ENCODE measurements around the gene ATP1B2. TPM values are rescaled to one million over a fixed set of nuclear protein-coding genes. Genes with fewer than 3 reads are reported as not detected.
A peak's percentile ranks its signal among the peaks of the same experiment; 100 is the strongest.

The ATP1B2 gene
- total and polyA plus RNA-seq, 9 of the 15 experiments (the other 6 are each of a cell fraction or from before 2014, with no cell fraction given) = 0.23 to 6.0 (median 0.99) TPM

DNA sequence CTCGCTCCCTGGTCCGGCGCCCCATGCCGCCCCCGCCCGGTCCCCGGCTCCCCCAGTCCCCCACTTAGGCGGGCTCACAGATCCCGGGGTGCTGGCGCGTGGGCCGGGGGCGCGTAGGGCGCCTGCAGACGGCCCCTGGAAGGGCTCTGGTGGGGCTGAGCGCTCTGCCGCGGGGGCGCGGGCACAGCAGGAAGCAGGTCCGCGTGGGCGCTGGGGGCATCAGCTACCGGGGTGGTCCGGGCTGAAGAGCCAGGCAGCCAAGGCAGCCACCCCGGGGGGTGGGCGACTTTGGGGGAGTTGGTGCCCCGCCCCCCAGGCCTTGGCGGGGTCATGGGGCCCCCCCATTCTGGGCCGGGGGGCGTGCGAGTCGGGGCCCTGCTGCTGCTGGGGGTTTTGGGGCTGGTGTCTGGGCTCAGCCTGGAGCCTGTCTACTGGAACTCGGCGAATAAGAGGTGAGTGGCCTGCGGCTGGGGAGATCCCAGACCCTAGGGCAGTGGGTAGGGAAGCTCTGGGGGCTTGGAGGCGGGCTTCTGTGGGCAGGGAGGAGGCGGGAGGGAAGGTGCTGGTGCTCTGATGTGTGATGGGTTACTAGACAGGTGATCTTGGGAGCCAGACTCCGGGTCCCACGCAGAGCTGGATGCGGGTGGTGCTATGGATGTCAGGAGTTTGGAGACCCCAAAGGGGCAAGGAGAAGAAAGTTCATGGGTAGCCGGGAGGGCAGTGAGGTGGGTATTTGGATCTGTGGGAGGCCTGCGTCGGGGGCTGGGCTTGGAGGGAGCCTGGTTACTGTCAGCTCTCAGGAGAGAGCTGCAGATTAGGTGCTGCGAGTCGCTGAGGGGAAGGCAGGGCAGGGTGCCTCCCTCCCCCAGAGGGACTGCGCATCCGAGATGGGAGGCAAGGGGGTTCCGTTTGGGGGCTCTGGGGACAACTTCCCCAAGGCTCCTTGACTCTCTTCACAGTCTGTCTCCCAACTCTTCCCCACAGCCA, 54.8 kb downstream of the ATP1B2 start (continued):
- no peak for TF ChIP-seq KLF16 (IDR thresholded peaks at IDR 0.05)

DNA sequence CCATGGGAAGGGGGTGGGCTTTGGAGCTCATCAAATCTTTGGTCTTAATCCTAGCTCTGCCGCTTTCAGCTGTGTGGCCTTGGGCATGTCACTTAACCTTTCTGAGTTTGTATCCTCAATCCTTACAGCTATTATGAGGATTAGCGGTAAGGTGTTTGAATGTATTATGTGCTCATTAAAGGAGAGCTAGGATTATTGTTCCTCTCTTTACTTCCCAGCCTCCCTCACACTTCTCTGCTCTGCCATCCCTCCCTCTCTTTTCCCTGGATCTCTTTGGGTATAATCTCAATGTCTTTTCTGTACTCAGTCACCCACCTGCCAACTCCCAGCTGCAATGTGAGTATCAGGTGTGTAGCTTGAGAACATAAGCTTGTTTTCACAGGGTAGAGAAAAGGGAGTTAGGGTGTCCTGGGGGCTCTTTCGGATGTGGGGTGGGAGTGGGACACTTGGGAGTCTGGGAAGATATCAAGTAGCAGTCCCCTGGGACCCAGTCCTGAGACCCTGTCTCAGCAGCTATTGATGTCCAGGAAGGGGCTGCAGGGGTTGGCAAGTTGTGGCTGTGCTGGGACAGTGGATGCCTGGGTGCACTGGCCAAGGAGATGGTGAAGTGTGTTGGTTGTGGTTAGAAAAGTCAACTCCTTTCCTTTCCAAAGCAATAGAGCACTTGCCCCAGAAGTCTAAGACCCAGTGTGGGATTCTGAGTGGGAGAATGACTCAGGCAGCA, 56.1 kb downstream of the ATP1B2 start:
- no peak for FAIRE-seq
- peak; percentile 16 for TF ChIP-seq RBM25 (IDR thresholded peaks at IDR 0.05; ENCODE audit: low read depth, low read length, severe bottlenecking)
- TF ChIP-seq, protein P1, sequence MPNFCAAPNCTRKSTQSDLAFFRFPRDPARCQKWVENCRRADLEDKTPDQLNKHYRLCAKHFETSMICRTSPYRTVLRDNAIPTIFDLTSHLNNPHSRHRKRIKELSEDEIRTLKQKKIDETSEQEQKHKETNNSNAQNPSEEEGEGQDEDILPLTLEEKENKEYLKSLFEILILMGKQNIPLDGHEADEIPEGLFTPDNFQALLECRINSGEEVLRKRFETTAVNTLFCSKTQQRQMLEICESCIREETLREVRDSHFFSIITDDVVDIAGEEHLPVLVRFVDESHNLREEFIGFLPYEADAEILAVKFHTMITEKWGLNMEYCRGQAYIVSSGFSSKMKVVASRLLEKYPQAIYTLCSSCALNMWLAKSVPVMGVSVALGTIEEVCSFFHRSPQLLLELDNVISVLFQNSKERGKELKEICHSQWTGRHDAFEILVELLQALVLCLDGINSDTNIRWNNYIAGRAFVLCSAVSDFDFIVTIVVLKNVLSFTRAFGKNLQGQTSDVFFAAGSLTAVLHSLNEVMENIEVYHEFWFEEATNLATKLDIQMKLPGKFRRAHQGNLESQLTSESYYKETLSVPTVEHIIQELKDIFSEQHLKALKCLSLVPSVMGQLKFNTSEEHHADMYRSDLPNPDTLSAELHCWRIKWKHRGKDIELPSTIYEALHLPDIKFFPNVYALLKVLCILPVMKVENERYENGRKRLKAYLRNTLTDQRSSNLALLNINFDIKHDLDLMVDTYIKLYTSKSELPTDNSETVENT (CRISPR knock-in tag; IDR thresholded peaks at IDR 0.05) = no peak
- no peak for DNase-seq (ENCODE audit: extremely low read depth in 1 of 4, low spot score in 3 of 4)
- peaks cover 7 to 28% of the 10 kb centered on the region in 2 experiments; a peak in 4 of 5 replicates for H3K27me3 ChIP-seq (ENCODE audit: control insufficient read depth in 2 of 2, insufficient read depth in 2 of 2, low read length in 2 of 2)
- H3K9me3 ChIP-seq (replicated peaks; ENCODE audit: control insufficient read depth, insufficient read depth, low read depth, low read length) = no peaks in the 10 kb centered on the region
- BruUV-seq (replicated peaks) = no TSS peak
- no peak for ATAC-seq
- ChIA-PET POLR2A (interaction anchor here (0.7 to 7.6 kb wide), 2 partner anchors 19 to 46 kb away, joined by 3 to 67 read pairs; partner anchors contain the start of genes TP53 and WRAP53), CTCF (ENCODE audit: low intra/inter-chr PET ratio) (no interaction called here)
- H3K4me2 ChIP-seq (ENCODE audit: insufficient read depth, low read length) = no peak overlapping the region
- 11% methylated on average over 3 of the region's 3 CpGs for WGBS (ENCODE audit: insufficient coverage, low coverage, missing lambda C conversion rate)
- H3K79me2 ChIP-seq (ENCODE audit: control insufficient read depth, insufficient read depth, low read length) = no peaks in the 10 kb centered on the region
- no peak overlapping the region for H3K9ac ChIP-seq (ENCODE audit: insufficient read depth in 1 of 2, low read depth in 2 of 2, low read length in 2 of 2)
- H3K27ac ChIP-seq (ENCODE audit: extremely low read depth, low read depth, low read length) = no peak overlapping the region
- no peaks in the 10 kb centered on the region for H3K36me3 ChIP-seq (ENCODE audit: control insufficient read depth, insufficient read depth, low read length)
- in situ Hi-C loops (cut with MboI) = no loop called here
- no peak overlapping the region for H3K4me3 ChIP-seq
- peaks cover 2 to 23% of the 10 kb centered on the region in 2 experiments; a peak in 3 of 5 replicates for H3K4me1 ChIP-seq (replicated peaks in 1 of 2; ENCODE audit: control insufficient read depth in 2 of 2, insufficient read depth in 2 of 2, low read length in 2 of 2)
- intact Hi-C loops (cut with micrococcal nuclease) = no loop called here
- no peaks in the 10 kb centered on the region for H3K9me1 ChIP-seq (ENCODE audit: control insufficient read depth, insufficient read depth, low read length)
- H2AFZ ChIP-seq (ENCODE audit: low read depth, low read length) = no peak overlapping the region
- no peaks in the 10 kb centered on the region for H4K20me1 ChIP-seq (replicated peaks; ENCODE audit: control insufficient read depth, insufficient read depth, low read length)

Other genes starting within 250 kb of the ATP1B2 start
Only the 7 nearest of the 29 such genes appear.
- 0.23 and 0.24 TPM in 2 replicates for gene SOX15, start 60.8 kb upstream of the ATP1B2 start, total RNA-seq (2014; rRNA removed)
- not detected in 2 replicates for gene SOX15, start 60.8 kb upstream of the ATP1B2 start, total RNA-seq (2014; rRNA removed; fragmentation: Illumina TruSeq; extraction: Trizol)
- gene SOX15, start 60.8 kb upstream of the ATP1B2 start, total RNA-seq (2015; rRNA removed; fragmentation: Illumina TruSeq; extraction: Trizol) = not detected in 2 replicates
- gene SOX15, start 60.8 kb upstream of the ATP1B2 start, total RNA-seq (2021) = 0.16 TPM in 1 of 2 replicates, not detected in the other
- gene SOX15, start 60.8 kb upstream of the ATP1B2 start, polyA plus RNA-seq (2011; rRNA removed) = 0.16 TPM in 1 of 2 replicates, not detected in the other
- gene SOX15, start 60.8 kb upstream of the ATP1B2 start, polyA plus RNA-seq (2014; fragmentation: Illumina TruSeq; extraction: Trizol) = not detected in 2 replicates
- gene SOX15, start 60.8 kb upstream of the ATP1B2 start, polyA plus RNA-seq (2014; fragmentation: Nextera tagmentation; extraction: Ambion mirVana) = under 1 TPM in 1 of 2 experiments, not detected in 1; 0.07 TPM
- gene SOX15, start 60.8 kb upstream of the ATP1B2 start, polyA plus RNA-seq (2014; rRNA removed) = 0.33 TPM in 1 of 2 replicates, not detected in the other
- gene FXR2, start 36.0 kb upstream of the ATP1B2 start, total RNA-seq (2014; rRNA removed) = 26.3 and 38.6 TPM in 2 replicates
- gene FXR2, start 36.0 kb upstream of the ATP1B2 start, total RNA-seq (2014; rRNA removed; fragmentation: Illumina TruSeq; extraction: Trizol) = 20.2 and 21.4 TPM in 2 replicates
- gene FXR2, start 36.0 kb upstream of the ATP1B2 start, total RNA-seq (2015; rRNA removed; fragmentation: Illumina TruSeq; extraction: Trizol) = 22.0 and 22.3 TPM in 2 replicates
- 28.3 and 29.9 TPM in 2 replicates for gene FXR2, start 36.0 kb upstream of the ATP1B2 start, total RNA-seq (2021)
- gene FXR2, start 36.0 kb upstream of the ATP1B2 start, polyA plus RNA-seq (2011; rRNA removed) = 24.5 and 35.0 TPM in 2 replicates
- gene FXR2, start 36.0 kb upstream of the ATP1B2 start, polyA plus RNA-seq (2014; fragmentation: Illumina TruSeq; extraction: Trizol) = 41.0 and 49.3 TPM in 2 replicates
- 1 to 10 TPM; 2.0 to 2.2 TPM for gene FXR2, start 36.0 kb upstream of the ATP1B2 start, polyA plus RNA-seq (2014; fragmentation: Nextera tagmentation; extraction: Ambion mirVana)
- 28.4 and 35.0 TPM in 2 replicates for gene FXR2, start 36.0 kb upstream of the ATP1B2 start, polyA plus RNA-seq (2014; rRNA removed)
- gene SAT2, start 23.1 kb upstream of the ATP1B2 start, total RNA-seq (2014; rRNA removed) = 3.7 and 5.2 TPM in 2 replicates
- 4.6 and 5.3 TPM in 2 replicates for gene SAT2, start 23.1 kb upstream of the ATP1B2 start, total RNA-seq (2014; rRNA removed; fragmentation: Illumina TruSeq; extraction: Trizol)
- 8.0 and 8.8 TPM in 2 replicates for gene SAT2, start 23.1 kb upstream of the ATP1B2 start, total RNA-seq (2015; rRNA removed; fragmentation: Illumina TruSeq; extraction: Trizol)
- 6.7 and 7.5 TPM in 2 replicates for gene SAT2, start 23.1 kb upstream of the ATP1B2 start, total RNA-seq (2021)
- gene SAT2, start 23.1 kb upstream of the ATP1B2 start, polyA plus RNA-seq (2011; rRNA removed) = 3.3 and 3.9 TPM in 2 replicates
- 4.9 and 5.7 TPM in 2 replicates for gene SAT2, start 23.1 kb upstream of the ATP1B2 start, polyA plus RNA-seq (2014; fragmentation: Illumina TruSeq; extraction: Trizol)
- gene SAT2, start 23.1 kb upstream of the ATP1B2 start, polyA plus RNA-seq (2014; fragmentation: Nextera tagmentation; extraction: Ambion mirVana) = 1 to 10 TPM; 2.0 to 3.6 TPM
- gene SAT2, start 23.1 kb upstream of the ATP1B2 start, polyA plus RNA-seq (2014; rRNA removed) = 4.9 and 7.0 TPM in 2 replicates
- not detected in 2 replicates for gene SHBG, start 20.8 kb upstream of the ATP1B2 start, total RNA-seq (2014; rRNA removed)
- gene SHBG, start 20.8 kb upstream of the ATP1B2 start, total RNA-seq (2014; rRNA removed; fragmentation: Illumina TruSeq; extraction: Trizol) = not detected in 2 replicates
- gene SHBG, start 20.8 kb upstream of the ATP1B2 start, total RNA-seq (2015; rRNA removed; fragmentation: Illumina TruSeq; extraction: Trizol) = not detected in 2 replicates
- gene SHBG, start 20.8 kb upstream of the ATP1B2 start, total RNA-seq (2021) = not detected in 2 replicates
- not detected in 2 replicates for gene SHBG, start 20.8 kb upstream of the ATP1B2 start, polyA plus RNA-seq (2011; rRNA removed)
- not detected in 2 replicates for gene SHBG, start 20.8 kb upstream of the ATP1B2 start, polyA plus RNA-seq (2014; fragmentation: Illumina TruSeq; extraction: Trizol)
- not detected for gene SHBG, start 20.8 kb upstream of the ATP1B2 start, polyA plus RNA-seq (2014; fragmentation: Nextera tagmentation; extraction: Ambion mirVana)
- gene SHBG, start 20.8 kb upstream of the ATP1B2 start, polyA plus RNA-seq (2014; rRNA removed) = not detected in 2 replicates
- gene TP53, start 36.6 kb downstream of the ATP1B2 start, total RNA-seq (2014; rRNA removed) = 4.6 and 6.6 TPM in 2 replicates
- gene TP53, start 36.6 kb downstream of the ATP1B2 start, total RNA-seq (2014; rRNA removed; fragmentation: Illumina TruSeq; extraction: Trizol) = 5.3 and 6.2 TPM in 2 replicates
- gene TP53, start 36.6 kb downstream of the ATP1B2 start, total RNA-seq (2015; rRNA removed; fragmentation: Illumina TruSeq; extraction: Trizol) = 6.8 and 7.1 TPM in 2 replicates
- 10.6 and 11.0 TPM in 2 replicates for gene TP53, start 36.6 kb downstream of the ATP1B2 start, total RNA-seq (2021)
- gene TP53, start 36.6 kb downstream of the ATP1B2 start, polyA plus RNA-seq (2011; rRNA removed) = 14.0 and 18.7 TPM in 2 replicates
- 9.2 and 9.9 TPM in 2 replicates for gene TP53, start 36.6 kb downstream of the ATP1B2 start, polyA plus RNA-seq (2014; fragmentation: Illumina TruSeq; extraction: Trizol)
- gene TP53, start 36.6 kb downstream of the ATP1B2 start, polyA plus RNA-seq (2014; fragmentation: Nextera tagmentation; extraction: Ambion mirVana) = 1 to 10 TPM; 2.8 to 3.4 TPM
- gene TP53, start 36.6 kb downstream of the ATP1B2 start, polyA plus RNA-seq (2014; rRNA removed) = 12.5 and 17.7 TPM in 2 replicates
- gene WRAP53, start 37.6 kb downstream of the ATP1B2 start, total RNA-seq (2014; rRNA removed) = 16.1 and 17.3 TPM in 2 replicates
- gene WRAP53, start 37.6 kb downstream of the ATP1B2 start, total RNA-seq (2014; rRNA removed; fragmentation: Illumina TruSeq; extraction: Trizol) = 8.2 and 9.1 TPM in 2 replicates
- 12.7 and 13.4 TPM in 2 replicates for gene WRAP53, start 37.6 kb downstream of the ATP1B2 start, total RNA-seq (2015; rRNA removed; fragmentation: Illumina TruSeq; extraction: Trizol)
- gene WRAP53, start 37.6 kb downstream of the ATP1B2 start, total RNA-seq (2021) = 18.2 and 21.8 TPM in 2 replicates
- 8.9 and 11.9 TPM in 2 replicates for gene WRAP53, start 37.6 kb downstream of the ATP1B2 start, polyA plus RNA-seq (2011; rRNA removed)
- gene WRAP53, start 37.6 kb downstream of the ATP1B2 start, polyA plus RNA-seq (2014; fragmentation: Illumina TruSeq; extraction: Trizol) = 14.9 and 15.3 TPM in 2 replicates
- 1 to 10 TPM in 1 of 2 experiments, under 1 TPM in 1; 0.72 to 4.1 TPM for gene WRAP53, start 37.6 kb downstream of the ATP1B2 start, polyA plus RNA-seq (2014; fragmentation: Nextera tagmentation; extraction: Ambion mirVana)
- gene WRAP53, start 37.6 kb downstream of the ATP1B2 start, polyA plus RNA-seq (2014; rRNA removed) = 15.2 and 15.9 TPM in 2 replicates
- gene EFNB3, start 54.3 kb downstream of the ATP1B2 start, total RNA-seq (2014; rRNA removed) = 0.04 TPM in 1 of 2 replicates, not detected in the other
- gene EFNB3, start 54.3 kb downstream of the ATP1B2 start, total RNA-seq (2014; rRNA removed; fragmentation: Illumina TruSeq; extraction: Trizol) = not detected in 2 replicates
- gene EFNB3, start 54.3 kb downstream of the ATP1B2 start, total RNA-seq (2015; rRNA removed; fragmentation: Illumina TruSeq; extraction: Trizol) = not detected in 2 replicates
- not detected in 2 replicates for gene EFNB3, start 54.3 kb downstream of the ATP1B2 start, total RNA-seq (2021)
- 0.04 TPM in 1 of 2 replicates, not detected in the other for gene EFNB3, start 54.3 kb downstream of the ATP1B2 start, polyA plus RNA-seq (2011; rRNA removed)
- not detected in 2 replicates for gene EFNB3, start 54.3 kb downstream of the ATP1B2 start, polyA plus RNA-seq (2014; fragmentation: Illumina TruSeq; extraction: Trizol)
- not detected for gene EFNB3, start 54.3 kb downstream of the ATP1B2 start, polyA plus RNA-seq (2014; fragmentation: Nextera tagmentation; extraction: Ambion mirVana)
- gene EFNB3, start 54.3 kb downstream of the ATP1B2 start, polyA plus RNA-seq (2014; rRNA removed) = not detected in 2 replicates